GM12865 (cell line): ENCODE data around the gene IL31RA.

Experiments used
- DNase-seq: peaks from one replicate; pipeline ENCODE4 v3.0.0; 2010; ENCODE audit warnings: low read depth
- H3K4me3 ChIP-seq: 2 replicates; pipeline ENCODE4 v1.5.1; 2011; ENCODE audit warnings: mild to moderate bottlenecking, low read depth, low read length, control low read depth
- CTCF ChIP-seq: IDR thresholded peaks from 2 replicates; pipeline ENCODE4 v1.5.1; 2011; ENCODE audit warnings: low read length, control low read depth, low read depth, inconsistent platforms; ENCODE audit not compliant: insufficient read depth; ENCODE audit errors: missing control alignments

IL31RA gene

GRCh38 chr5:55851675-55851979, 470 bp downstream of the IL31RA start:
- no peak overlapping the region for H3K4me3 ChIP-seq
- no peak for TF ChIP-seq CTCF
- no peak for DNase-seq

GRCh38 chr5:55852503-55852902, 1.3 kb downstream of the IL31RA start:
- H3K4me3 ChIP-seq = no peak overlapping the region
- TF ChIP-seq CTCF = no peak

DNA sequence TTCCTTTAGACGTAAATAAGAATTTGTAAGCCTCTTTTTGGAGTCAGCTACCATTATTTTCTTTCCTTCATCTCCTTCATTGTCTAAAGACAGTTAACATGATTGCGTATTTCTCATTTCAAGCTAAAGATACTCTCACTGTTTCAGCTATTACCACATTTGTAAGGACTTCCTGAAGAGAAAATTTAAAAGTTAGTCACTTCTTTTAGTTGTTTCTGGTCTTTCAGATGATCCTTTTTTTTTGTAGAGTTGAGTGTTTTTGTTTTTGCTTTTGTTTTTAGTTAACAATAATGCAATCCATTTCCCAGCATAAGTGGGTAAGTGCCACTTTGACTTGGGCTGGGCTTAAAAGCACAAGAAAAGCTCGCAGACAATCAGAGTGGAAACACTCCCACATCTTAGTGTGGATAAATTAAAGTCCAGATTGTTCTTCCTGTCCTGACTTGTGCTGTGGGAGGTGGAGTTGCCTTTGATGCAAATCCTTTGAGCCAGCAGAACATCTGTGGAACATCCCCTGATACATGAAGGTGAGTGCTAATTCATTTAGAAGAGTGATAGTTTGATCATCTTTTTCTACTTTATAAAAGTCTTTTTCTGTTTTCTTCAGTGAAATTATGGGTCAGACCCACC, 2.0 kb downstream of the IL31RA start:
- no peak overlapping the region for H3K4me3 ChIP-seq
- no peak for DNase-seq
- no peak for TF ChIP-seq CTCF

More at GRCh38 chr5:55852503-55852902, 1.3 kb downstream of the IL31RA start:
- no peak for DNase-seq

DNA sequence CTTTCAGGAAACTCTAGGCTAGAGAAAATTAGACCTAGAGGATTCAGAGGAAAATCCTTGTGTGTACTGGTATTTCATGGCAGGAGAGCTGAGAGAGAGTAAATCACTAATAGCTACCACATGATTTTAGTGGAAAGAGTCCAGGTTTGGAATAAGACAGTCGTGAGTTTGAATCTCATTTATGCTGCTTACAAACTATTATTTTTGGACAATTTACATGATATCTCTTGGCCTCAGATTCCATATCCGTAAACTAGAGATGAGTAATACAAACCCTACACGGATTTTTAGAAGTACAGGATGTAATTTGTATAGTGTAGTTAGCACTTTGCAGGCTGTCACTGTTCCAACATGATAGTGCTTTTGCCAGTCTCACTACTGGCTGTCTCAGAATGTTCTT, 2.7 kb downstream of the IL31RA start:
- DNase-seq = no peak
- no peak overlapping the region for H3K4me3 ChIP-seq
- no peak for TF ChIP-seq CTCF

DNA sequence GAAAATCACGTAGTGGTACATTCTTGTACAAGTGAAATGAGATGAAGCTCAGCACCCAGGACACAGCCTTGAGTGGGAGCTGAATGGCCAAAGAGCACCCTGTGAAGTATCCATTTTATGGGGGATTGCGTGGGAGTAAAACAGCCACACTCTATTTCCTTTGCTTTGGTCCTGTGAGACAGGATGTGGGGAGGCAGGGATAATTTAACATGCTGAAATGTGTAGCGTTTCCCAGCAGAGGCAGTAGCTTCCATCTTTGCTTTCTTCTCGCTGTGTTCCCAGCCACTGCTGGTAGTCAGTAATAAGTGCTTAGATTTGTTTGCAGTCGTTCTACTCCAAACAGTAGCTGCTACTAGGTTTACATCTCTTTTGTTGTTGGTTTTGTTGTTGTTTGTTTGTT, 4.4 kb downstream of the IL31RA start:
- no peak overlapping the region for H3K4me3 ChIP-seq
- no peak for TF ChIP-seq CTCF
- DNase-seq = peak; percentile 18

GRCh38 chr5:55856516-55857246, 5.5 kb downstream of the IL31RA start:
- no peak for DNase-seq
- no peak overlapping the region for H3K4me3 ChIP-seq
- TF ChIP-seq CTCF = no peak

- TF ChIP-seq CTCF = no peak
- no peak for DNase-seq
- H3K4me3 ChIP-seq = no peak overlapping the region
Observed at GRCh38 chr5:55857247-55857640, 6.1 kb downstream of the IL31RA start.
